Measurements from ENCODE around the gene SLC6A3.
"Not testable (repeated sequence)": the region's sequence is repeated elsewhere in the genome, so short reads cannot be mapped to it uniquely, and the experiment has no call there.

SLC6A3 gene

GRCh38 chr5:1366514-1366913 is 78.7 kb downstream of the SLC6A3 start:
- DNase-seq: no peak

GRCh38 chr5:1364211-1364610 is 81.0 kb downstream of the SLC6A3 start:
- no peak for DNase-seq

GRCh38 chr5:1363581-1363980 is 81.7 kb downstream of the SLC6A3 start:
- DNase-seq: no peak

- DNase-seq: no peak
Observed at GRCh38 chr5:1363160-1363559, 82.1 kb downstream of the SLC6A3 start.

- no peak for DNase-seq
Observed at GRCh38 chr5:1362242-1363015, 82.8 kb downstream of the SLC6A3 start.

- DNase-seq: no peak
Observed at GRCh38 chr5:1360861-1361260, 84.4 kb downstream of the SLC6A3 start.

- DNase-seq: not testable (repeated sequence)
Observed at GRCh38 chr5:1360367-1360766, 84.9 kb downstream of the SLC6A3 start.

- no peak for DNase-seq
Observed at GRCh38 chr5:1359713-1360112, 85.5 kb downstream of the SLC6A3 start.

- DNase-seq: no peak
Observed at GRCh38 chr5:1359031-1359645, 86.1 kb downstream of the SLC6A3 start.

GRCh38 chr5:1358726-1359025 is 86.6 kb downstream of the SLC6A3 start:
- no peak for DNase-seq

GRCh38 chr5:1357946-1358725 is 87.1 kb downstream of the SLC6A3 start:
- DNase-seq: no peak

GRCh38 chr5:1356873-1357787 is 88.1 kb downstream of the SLC6A3 start:
- DNase-seq: no peak

GRCh38 chr5:1354576-1354975 is 90.7 kb downstream of the SLC6A3 start:
- DNase-seq: no peak

GRCh38 chr5:1352231-1353219 is 92.7 kb downstream of the SLC6A3 start:
- no peak for DNase-seq

GRCh38 chr5:1351156-1351555 is 94.1 kb downstream of the SLC6A3 start:
- no peak for DNase-seq

- peak; percentile 12 for DNase-seq
Observed at GRCh38 chr5:1349246-1349645, 96.0 kb downstream of the SLC6A3 start.

- no peak for DNase-seq
Observed at GRCh38 chr5:1348986-1349245, 96.3 kb downstream of the SLC6A3 start.

- no peak for DNase-seq
Observed at GRCh38 chr5:1347571-1347970, 97.7 kb downstream of the SLC6A3 start.

- no peak for DNase-seq
Observed at GRCh38 chr5:1346627-1347440, 98.4 kb downstream of the SLC6A3 start.

GRCh38 chr5:1345876-1346626 is 99.2 kb downstream of the SLC6A3 start:
- DNase-seq: no peak
